Central memory CD8-positive, alpha-beta T cell (primary cell): ENCODE data around the gene GAN.

Experiments used
- ATAC-seq: fragments of 150-1000 bp; cut with Tn5 transposase; replicated peaks from 2 replicates; pipeline ENCODE4 v1.10.0; 2022; ENCODE audit warnings: mild to moderate bottlenecking, moderate FRiP score, moderate number of reproducible peaks; ENCODE audit not compliant: poor library complexity, severe bottlenecking; ENCODE audit errors: extremely low read depth
- DNase-seq, 2 donors: peaks; one replicate each; pipeline ENCODE4 v3.0.0; 2021; ENCODE audit warnings: low spot score in 2 of 2
- H3K27ac Mint-ChIP-seq: one replicate; pipeline ENCODE4 v1.8.0; 2022; ENCODE audit warnings: low read depth, mild to moderate bottlenecking, moderate library complexity, mixed read lengths
- H3K27me3 Mint-ChIP-seq: one replicate; pipeline ENCODE4 v1.8.0; 2022; ENCODE audit warnings: mixed read lengths
- H3K36me3 Mint-ChIP-seq: one replicate; pipeline ENCODE4 v1.8.0; 2022; ENCODE audit warnings: mild to moderate bottlenecking, moderate library complexity, mixed read lengths; ENCODE audit not compliant: insufficient read depth
- H3K4me1 Mint-ChIP-seq: one replicate; pipeline ENCODE4 v1.8.0; 2022; ENCODE audit warnings: mixed read lengths
- H3K4me3 Mint-ChIP-seq: one replicate; pipeline ENCODE4 v1.8.0; 2022; ENCODE audit warnings: mild to moderate bottlenecking, moderate library complexity, mixed read lengths
- H3K9me3 Mint-ChIP-seq: one replicate; pipeline ENCODE4 v1.8.0; 2022; ENCODE audit warnings: mixed read lengths

GAN gene

DNA sequence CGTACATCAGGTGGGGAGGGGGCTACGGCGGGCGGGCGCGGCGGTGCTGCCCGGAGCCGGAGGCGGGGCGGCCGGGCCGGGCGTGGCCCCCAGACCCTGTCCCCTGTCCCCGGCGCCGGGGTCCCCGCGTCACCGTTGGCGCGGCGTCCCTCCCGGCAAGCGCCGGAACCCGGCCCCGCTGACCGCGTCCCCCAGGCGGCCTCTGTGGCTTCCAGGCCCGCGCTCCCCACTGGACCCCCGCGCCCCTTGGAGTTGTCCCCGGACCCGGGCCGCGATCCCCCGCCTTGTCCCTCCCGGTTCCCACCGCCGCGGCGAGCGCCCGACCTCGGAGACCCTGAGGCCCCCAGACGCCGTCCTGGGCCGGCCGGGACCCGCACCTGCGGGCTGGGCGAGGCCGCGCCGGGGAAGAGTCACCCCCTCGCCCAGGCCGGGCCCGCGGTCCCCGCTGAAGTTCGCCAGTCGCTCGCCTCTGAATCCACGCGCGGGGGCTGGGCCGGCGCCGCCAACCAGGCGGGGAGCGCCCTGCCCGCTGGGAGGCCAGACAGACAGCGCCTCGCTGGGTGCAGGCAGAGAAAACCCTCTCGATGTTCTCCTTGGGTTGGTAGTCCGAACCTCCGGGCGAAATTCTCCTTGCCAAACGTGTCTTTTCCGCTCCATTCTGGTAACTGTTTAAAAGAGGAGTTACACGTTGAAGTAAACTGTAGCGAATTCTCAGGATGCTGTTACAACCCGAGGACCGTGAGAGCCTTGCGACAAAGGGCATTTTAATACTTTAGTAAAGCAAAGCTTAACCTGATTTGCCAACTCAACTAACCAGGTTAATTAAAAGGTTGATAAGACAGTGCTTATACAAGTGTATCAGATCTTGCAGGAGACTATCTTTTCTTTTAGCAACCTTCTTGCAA is 761 bp downstream of the GAN start:
- Mint-ChIP-seq H3K27me3 (no peaks in the 10 kb centered on the region), H3K9me3 (no peaks in the 10 kb centered on the region), H3K27ac (peak overlapping the region; percentile 98), H3K4me1 (peaks cover 58% of the 10 kb centered on the region), H3K4me3 (peak overlapping the region; percentile 99), H3K36me3 (peaks cover 10% of the 10 kb centered on the region)
- DNase-seq (peak; percentile 16 to 23), ATAC-seq (peak; percentile 15)

DNA sequence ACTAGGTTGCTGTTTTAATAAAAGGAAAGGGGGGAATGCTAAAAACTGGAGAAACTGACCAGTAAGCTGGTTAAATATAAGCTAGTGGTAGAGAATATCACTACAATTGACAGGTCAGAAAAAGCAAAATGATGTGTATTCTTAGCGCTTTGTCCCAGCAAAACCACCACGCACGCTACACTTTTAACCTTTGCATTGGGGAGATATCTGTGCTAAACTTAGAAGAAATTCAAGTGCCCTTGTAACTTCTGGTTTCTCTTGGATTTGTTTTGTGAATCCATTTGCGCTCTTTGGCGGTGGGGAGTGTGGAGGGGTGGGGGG is 1.4 kb downstream of the GAN start:
- no peak for ATAC-seq
- Mint-ChIP-seq H3K4me1 (peaks cover 56% of the 10 kb centered on the region), H3K4me3 (peak overlapping the region; percentile 99), H3K36me3 (peaks cover 10% of the 10 kb centered on the region), H3K27ac (no peak overlapping the region), H3K27me3 (no peaks in the 10 kb centered on the region), H3K9me3 (no peaks in the 10 kb centered on the region)
- no peak for DNase-seq

DNA sequence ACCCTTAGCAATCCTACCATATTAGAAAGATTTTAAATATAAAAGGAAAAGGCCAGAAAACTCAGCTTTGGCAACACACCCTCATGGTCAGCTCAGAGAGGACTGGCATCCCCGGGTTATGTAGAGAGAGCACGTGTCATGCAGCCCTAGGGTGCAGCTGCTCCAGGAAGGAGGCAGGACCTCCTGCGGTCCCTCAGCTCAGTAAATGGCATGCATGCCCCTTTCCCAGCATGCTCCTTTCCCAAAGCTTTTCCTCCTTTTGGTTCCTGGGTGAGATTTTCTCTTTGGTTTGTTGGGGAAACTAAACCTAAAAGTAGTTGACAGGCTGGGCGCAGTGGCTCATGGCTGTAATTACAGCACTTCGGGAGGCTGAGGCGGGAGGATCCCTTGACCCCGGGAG is 3.9 kb downstream of the GAN start:
- peaks cover 33% of the 10 kb centered on the region for H3K4me1 Mint-ChIP-seq
- no peak for DNase-seq
- peaks cover 10% of the 10 kb centered on the region for H3K36me3 Mint-ChIP-seq
- H3K27ac Mint-ChIP-seq, result no peak overlapping the region
- H3K9me3 Mint-ChIP-seq, result no peaks in the 10 kb centered on the region
- H3K4me3 Mint-ChIP-seq, result no peak overlapping the region
- ATAC-seq, result no peak
- H3K27me3 Mint-ChIP-seq, result no peaks in the 10 kb centered on the region

DNA sequence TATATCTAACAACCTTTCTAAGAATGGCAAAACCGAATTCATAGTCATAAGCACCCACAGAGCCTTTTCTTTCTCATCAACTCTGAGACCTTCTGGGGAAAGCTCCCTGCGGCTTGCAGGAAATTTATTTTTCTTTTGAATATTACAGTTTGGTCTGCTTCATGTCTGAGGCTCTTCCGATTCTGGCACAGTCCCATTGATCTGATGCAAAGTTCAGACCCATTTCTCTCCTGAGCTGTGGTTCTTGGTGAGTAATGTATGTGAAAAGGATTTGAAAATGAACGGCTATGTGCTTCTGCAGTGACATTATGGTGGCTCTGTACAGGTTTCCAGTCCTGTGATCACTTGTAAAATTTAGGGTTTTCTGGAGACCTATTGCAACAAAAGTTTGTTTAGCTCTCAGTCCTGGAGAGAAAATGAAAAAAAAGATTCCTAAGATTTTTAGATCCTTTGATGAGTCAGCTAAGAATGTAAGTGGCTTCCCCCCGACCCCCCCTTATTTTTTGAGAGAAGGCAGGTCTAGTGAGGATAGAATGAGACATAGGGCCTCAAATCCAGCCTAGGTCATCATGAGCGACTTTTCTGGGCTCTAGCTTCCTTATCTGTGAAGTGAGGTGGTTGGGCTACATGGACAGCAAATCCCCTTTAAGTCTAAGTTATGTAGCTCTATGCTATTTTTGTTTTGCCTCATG is 4.6 kb downstream of the GAN start:
- H3K27me3 Mint-ChIP-seq, result no peaks in the 10 kb centered on the region
- no peaks in the 10 kb centered on the region for H3K9me3 Mint-ChIP-seq
- DNase-seq (no peak), ATAC-seq (no peak)
- H3K27ac Mint-ChIP-seq, result no peak overlapping the region
- no peak overlapping the region for H3K4me3 Mint-ChIP-seq
- H3K4me1 Mint-ChIP-seq, result peaks cover 31% of the 10 kb centered on the region
- H3K36me3 Mint-ChIP-seq, result peaks cover 7% of the 10 kb centered on the region

DNA sequence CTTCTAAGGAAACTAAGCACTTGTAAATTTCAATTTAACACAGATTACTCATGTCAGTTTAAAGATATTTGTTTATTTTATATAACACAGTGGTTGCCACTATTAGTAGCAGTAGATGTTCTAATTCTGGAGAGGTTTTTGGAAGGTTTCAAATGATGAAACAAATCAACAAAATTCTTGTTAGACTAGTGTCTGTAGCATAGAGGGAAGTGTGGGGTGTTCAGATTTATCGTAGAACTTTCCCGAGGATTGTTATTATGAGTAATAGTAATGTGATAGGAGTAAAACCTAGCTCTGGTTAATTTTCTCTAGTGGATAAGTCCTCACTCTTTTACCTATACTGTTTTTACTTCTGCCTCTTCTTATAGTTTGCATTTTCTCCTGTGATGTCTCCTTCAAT is 6.3 kb downstream of the GAN start:
- H3K9me3 Mint-ChIP-seq, result no peaks in the 10 kb centered on the region
- ATAC-seq (no peak), DNase-seq (no peak)
- H3K4me3 Mint-ChIP-seq, result no peak overlapping the region
- H3K4me1 Mint-ChIP-seq, result peaks cover 32% of the 10 kb centered on the region
- H3K27ac Mint-ChIP-seq, result no peak overlapping the region
- H3K27me3 Mint-ChIP-seq, result no peaks in the 10 kb centered on the region
- H3K36me3 Mint-ChIP-seq, result peaks cover 2% of the 10 kb centered on the region

DNA sequence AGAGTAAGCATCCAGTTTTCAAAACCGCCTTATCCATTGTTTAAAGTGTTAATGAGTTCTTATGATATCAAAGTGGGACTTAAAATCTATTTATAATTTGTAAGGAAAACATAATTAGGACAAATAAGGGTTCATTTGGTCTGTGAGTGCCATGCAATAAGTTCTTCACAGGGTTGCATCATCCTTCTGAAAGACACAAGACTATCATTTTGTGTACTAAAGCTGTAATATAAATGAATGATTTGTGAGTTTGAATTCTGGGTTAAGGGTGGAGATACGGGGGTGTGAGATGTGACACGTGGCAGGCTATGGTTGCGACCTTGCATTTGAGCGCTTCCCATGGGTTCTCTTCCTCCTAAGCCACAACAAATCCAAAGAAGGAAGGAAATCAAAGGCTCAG is 6.8 kb downstream of the GAN start:
- Mint-ChIP-seq H3K9me3 (no peaks in the 10 kb centered on the region), H3K27me3 (no peaks in the 10 kb centered on the region), H3K27ac (no peak overlapping the region), H3K4me3 (no peak overlapping the region), H3K36me3 (peaks cover 2% of the 10 kb centered on the region), H3K4me1 (peaks cover 30% of the 10 kb centered on the region)
- DNase-seq (no peak), ATAC-seq (no peak)

DNA sequence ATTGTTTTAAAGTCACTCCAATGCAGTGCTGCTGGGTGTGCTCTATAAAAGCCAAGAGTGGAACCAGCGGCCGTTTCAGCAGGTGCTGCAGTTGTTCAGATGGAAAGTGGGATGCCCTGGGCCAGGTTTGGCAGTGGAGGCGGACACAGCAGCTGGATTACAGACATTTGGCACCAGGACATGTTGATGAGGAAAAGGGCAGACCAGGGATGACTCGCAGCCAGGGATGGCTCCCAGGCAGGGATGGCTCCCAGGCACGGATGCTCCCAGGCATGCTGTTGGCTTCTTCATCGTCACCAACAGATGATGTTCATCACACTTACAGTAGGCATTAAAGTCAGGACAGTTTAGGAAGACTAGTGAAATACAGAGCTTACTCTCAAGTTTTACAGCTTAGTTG is 10.0 kb downstream of the GAN start:
- peaks cover 2% of the 10 kb centered on the region for H3K36me3 Mint-ChIP-seq
- no peak for DNase-seq
- no peak overlapping the region for H3K4me3 Mint-ChIP-seq
- H3K4me1 Mint-ChIP-seq, result peaks cover 19% of the 10 kb centered on the region
- H3K27me3 Mint-ChIP-seq, result no peaks in the 10 kb centered on the region
- ATAC-seq, result no peak
- no peaks in the 10 kb centered on the region for H3K9me3 Mint-ChIP-seq
- H3K27ac Mint-ChIP-seq, result no peak overlapping the region

DNA sequence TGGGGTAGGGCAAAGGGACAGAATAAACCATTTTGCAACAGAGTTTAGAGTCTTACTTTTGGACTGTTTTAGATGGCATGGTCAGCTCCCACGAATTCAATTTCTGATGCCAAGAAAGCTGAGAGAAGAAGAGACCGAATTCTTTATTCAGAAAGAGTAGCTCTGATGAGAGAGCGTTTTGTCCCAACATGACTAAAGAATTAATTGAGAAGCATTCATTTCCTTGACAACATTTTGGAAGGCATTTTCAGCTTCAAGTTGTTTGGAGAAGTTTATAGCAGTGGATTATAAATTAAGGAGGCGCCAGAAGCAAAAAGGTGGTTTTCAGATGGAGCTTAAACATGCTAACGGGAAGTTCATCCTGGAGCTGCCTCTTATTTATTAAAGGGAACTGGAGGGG is 12.2 kb downstream of the GAN start:
- Mint-ChIP-seq H3K9me3 (no peaks in the 10 kb centered on the region), H3K27me3 (no peaks in the 10 kb centered on the region), H3K36me3 (peaks cover 7% of the 10 kb centered on the region), H3K27ac (no peak overlapping the region), H3K4me3 (no peak overlapping the region), H3K4me1 (peaks cover 30% of the 10 kb centered on the region)
- ATAC-seq (no peak), DNase-seq (no peak)

DNA sequence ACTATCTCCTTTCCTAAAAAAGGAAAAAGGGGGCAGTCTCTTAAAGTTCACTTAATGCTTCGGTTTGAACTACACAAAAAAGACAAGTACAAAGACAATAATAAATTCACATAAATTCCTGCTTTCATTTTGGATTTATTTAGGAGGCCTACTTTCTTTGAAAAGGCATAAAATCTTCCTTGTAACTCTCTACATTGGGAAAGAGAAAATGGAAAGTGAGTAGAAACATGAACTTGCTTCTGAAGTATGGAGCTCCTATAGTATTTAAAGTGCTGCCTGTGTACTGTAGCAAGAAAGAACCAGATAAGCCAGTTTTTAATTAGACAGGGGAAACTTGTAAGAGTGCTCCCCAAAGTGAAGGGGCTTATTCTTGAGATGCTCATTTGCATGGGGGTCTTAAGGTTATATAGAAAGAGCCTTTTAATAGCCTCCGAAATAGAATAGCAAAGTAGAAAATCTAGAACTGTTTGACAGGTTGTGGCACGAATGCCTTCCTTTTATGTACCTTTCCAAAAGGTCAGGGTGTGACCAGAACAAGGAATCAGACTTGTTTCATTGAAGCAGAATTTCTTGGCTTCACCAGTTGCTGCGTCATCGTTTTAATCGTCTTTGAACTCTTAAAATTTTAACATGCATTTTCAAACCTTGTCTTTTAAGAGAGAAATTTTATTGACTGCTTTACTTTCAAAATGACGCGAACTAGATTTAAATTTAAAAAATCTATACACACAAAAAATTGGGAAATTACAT is 12.9 kb downstream of the GAN start:
- Mint-ChIP-seq H3K4me3 (no peak overlapping the region), H3K36me3 (peaks cover 7% of the 10 kb centered on the region), H3K4me1 (peaks cover 34% of the 10 kb centered on the region), H3K9me3 (no peaks in the 10 kb centered on the region), H3K27me3 (no peaks in the 10 kb centered on the region), H3K27ac (no peak overlapping the region)
- ATAC-seq (no peak), DNase-seq (no peak)

DNA sequence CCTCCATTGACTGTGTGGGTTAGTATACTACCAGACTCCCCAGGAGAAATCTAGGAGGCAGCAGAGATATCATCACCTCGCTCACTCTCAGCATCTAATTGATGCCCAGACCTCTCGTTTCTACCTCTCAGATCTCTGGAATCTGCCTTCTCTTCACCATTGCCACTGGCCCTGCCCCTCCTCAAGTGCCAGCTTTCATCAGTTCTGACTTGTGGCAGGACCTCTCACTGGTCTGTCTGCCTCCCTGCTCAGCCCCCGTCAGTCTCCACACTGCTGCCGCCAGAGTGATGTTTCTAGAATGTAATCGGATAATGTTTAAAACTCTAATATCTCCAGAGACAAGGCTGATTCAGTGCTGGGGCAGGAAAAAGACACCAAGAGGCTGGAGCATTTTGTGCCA is 15.2 kb downstream of the GAN start:
- H3K27me3 Mint-ChIP-seq, result no peaks in the 10 kb centered on the region
- peaks cover 30% of the 10 kb centered on the region for H3K4me1 Mint-ChIP-seq
- peak overlapping the region; percentile 80 for H3K27ac Mint-ChIP-seq
- peaks cover 5% of the 10 kb centered on the region for H3K36me3 Mint-ChIP-seq
- H3K4me3 Mint-ChIP-seq, result no peak overlapping the region
- no peak for ATAC-seq
- DNase-seq, result no peak
- H3K9me3 Mint-ChIP-seq, result no peaks in the 10 kb centered on the region

DNA sequence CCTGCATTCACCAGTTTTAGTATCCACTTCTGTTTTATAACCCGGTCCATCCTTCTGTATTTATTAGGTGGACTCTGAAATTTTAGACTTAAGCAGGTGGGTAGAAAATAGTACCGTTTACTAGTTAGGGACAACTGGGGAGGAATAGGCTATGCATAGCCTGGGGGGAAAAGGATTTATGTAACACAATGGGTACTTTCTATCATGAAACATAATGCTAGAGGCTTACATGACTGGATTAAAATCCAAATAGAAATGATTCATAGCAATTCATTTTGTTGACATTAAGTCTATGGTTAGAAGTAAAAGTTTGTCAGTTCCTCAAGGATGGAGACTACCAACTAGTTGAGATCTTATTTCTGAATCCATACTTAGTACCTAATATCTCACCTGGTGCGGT is 18.6 kb downstream of the GAN start:
- no peak for ATAC-seq
- Mint-ChIP-seq H3K4me1 (peaks cover 28% of the 10 kb centered on the region), H3K27me3 (no peaks in the 10 kb centered on the region), H3K27ac (no peak overlapping the region), H3K9me3 (no peaks in the 10 kb centered on the region), H3K36me3 (peaks cover 7% of the 10 kb centered on the region), H3K4me3 (no peak overlapping the region)
- DNase-seq, result no peak

DNA sequence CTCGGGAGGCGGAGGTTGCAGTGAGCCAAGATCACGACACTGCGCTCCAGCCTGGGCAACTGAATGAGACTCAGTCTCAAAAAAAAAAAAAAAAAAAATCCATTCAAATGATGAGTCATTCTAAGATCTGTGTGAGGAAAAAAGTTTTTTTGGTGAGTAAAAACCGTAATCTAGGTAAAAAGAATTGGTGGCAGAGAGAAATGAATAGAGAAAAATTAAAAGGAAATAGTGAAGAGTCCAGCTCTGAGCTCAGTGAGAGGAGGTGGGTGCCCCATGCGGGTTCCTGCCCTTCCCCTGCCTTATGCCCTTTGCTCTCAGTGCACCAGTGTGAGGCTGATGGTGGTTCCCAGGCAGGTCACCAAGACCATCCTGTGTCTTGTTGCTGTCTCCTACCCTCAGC is 20.9 kb downstream of the GAN start:
- Mint-ChIP-seq H3K4me1 (peaks cover 28% of the 10 kb centered on the region), H3K4me3 (no peak overlapping the region), H3K27ac (no peak overlapping the region), H3K27me3 (no peaks in the 10 kb centered on the region), H3K9me3 (peaks cover 1% of the 10 kb centered on the region), H3K36me3 (peaks cover 4% of the 10 kb centered on the region)
- no peak for DNase-seq
- ATAC-seq, result no peak

DNA sequence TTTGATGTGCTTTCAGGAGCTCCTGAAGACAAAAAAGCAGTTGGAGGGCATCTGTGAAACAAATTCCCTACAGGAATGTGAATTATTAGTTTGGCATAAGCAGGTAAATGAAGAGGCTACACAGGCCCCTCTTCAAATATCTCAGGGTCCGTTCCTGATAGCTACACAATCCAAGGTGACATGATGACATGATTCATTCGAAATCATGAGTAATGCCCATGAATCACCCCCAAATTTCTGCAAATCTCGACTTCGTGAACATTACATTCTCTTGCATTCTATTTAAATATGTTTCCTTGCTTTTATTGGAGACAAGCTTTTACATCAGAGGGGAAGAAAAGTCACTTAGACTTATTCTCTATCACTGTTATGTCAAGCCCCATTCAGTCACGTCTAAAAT is 22.3 kb downstream of the GAN start:
- Mint-ChIP-seq H3K27ac (no peak overlapping the region), H3K4me1 (peaks cover 23% of the 10 kb centered on the region)
- ATAC-seq, result no peak

More for the DNA sequence above, 22.3 kb downstream of the GAN start:
- Mint-ChIP-seq H3K4me3 (no peak overlapping the region), H3K9me3 (peaks cover 6% of the 10 kb centered on the region), H3K36me3 (peaks cover 2% of the 10 kb centered on the region), H3K27me3 (no peaks in the 10 kb centered on the region)
- no peak for DNase-seq
